GM18858 (cell line): Measurements from ENCODE around the gene SV2C.

Experiments used
- ATAC-seq: cut with Tn5 transposase; IDR thresholded peaks from one replicate; pipeline ENCODE4 v1.9.1; 2021; ENCODE audit not compliant: unreplicated experiment

Gene SV2C

GRCh38 chr5:76099756-76100155 is 16.6 kb downstream of the SV2C start:
- peak; percentile 40 for ATAC-seq

- ATAC-seq = no peak
These were observed 20.8 kb downstream of the SV2C start for GRCh38 chr5:76104027-76104426.

GRCh38 chr5:76106149-76106548 is 23.0 kb downstream of the SV2C start:
- no peak for ATAC-seq

- no peak for ATAC-seq
These were observed 28.4 kb downstream of the SV2C start for GRCh38 chr5:76111477-76112174.

- ATAC-seq = no peak
These were observed 29.9 kb downstream of the SV2C start for GRCh38 chr5:76113103-76113502.

- no peak for ATAC-seq
These were observed 31.1 kb downstream of the SV2C start for GRCh38 chr5:76114179-76114851.

GRCh38 chr5:76125346-76125745 is 42.2 kb downstream of the SV2C start:
- ATAC-seq = no peak

GRCh38 chr5:76125888-76126287 is 42.7 kb downstream of the SV2C start:
- ATAC-seq = no peak

- ATAC-seq = no peak
These were observed 50.8 kb downstream of the SV2C start for GRCh38 chr5:76134003-76134402.

- no peak for ATAC-seq
These were observed 51.5 kb downstream of the SV2C start for GRCh38 chr5:76134646-76135045.

- no peak for ATAC-seq
These were observed 54.8 kb downstream of the SV2C start for GRCh38 chr5:76137887-76138542.

GRCh38 chr5:76143884-76144283 is 60.7 kb downstream of the SV2C start:
- ATAC-seq = no peak

- ATAC-seq = no peak
These were observed 61.5 kb downstream of the SV2C start for GRCh38 chr5:76144513-76145274.

- ATAC-seq = no peak
These were observed 62.8 kb downstream of the SV2C start for GRCh38 chr5:76145945-76146344.

- ATAC-seq = no peak
These were observed 66.5 kb downstream of the SV2C start for GRCh38 chr5:76149636-76150035.

- ATAC-seq = no peak
These were observed 69.0 kb downstream of the SV2C start for GRCh38 chr5:76152161-76152560.

GRCh38 chr5:76152700-76153099 is 69.5 kb downstream of the SV2C start:
- no peak for ATAC-seq

- no peak for ATAC-seq
These were observed 70.1 kb downstream of the SV2C start for GRCh38 chr5:76153271-76153670.

- no peak for ATAC-seq
These were observed 71.0 kb downstream of the SV2C start for GRCh38 chr5:76154009-76154690.

- no peak for ATAC-seq
These were observed 72.4 kb downstream of the SV2C start for GRCh38 chr5:76155536-76155935.

- no peak for ATAC-seq
These were observed 79.2 kb downstream of the SV2C start for GRCh38 chr5:76162335-76162734.
